PC-3 (cell line): ENCODE data around the gene FKBP9. TPM values are rescaled to one million over a fixed set of nuclear protein-coding genes. Genes with fewer than 3 reads are reported as not detected.

Experiments used
- ATAC-seq: fragments of 200-7000 bp; cut with Tn5 transposase; 2 replicates; pipeline ENCODE4 v1.9.1; 2020; ENCODE audit warnings: mild to moderate bottlenecking, moderate library complexity
- BruUV-seq: library from RNA; stranded (reverse); fragments of 400-500 nt; replicated peaks from 2 replicates; lab custom pipeline; 2021; lab: Mats Ljungman, UMichigan
- CTCF ChIA-PET: fragments of 300-600 bp; sonication (Branson Sonifier 250); formaldehyde crosslinking; loops from one replicate; lab custom pipeline; 2022; ENCODE audit warnings: antibody characterized with exemption; lab: Charles Lee
- POLR2A ChIA-PET: fragments of 300-600 bp; sonication (Branson Sonifier 250); formaldehyde crosslinking; loops from one replicate; lab custom pipeline; 2022; ENCODE audit warnings: antibody characterized with exemption; ENCODE audit not compliant: unreplicated experiment; lab: Charles Lee
- DNase-seq: peaks from one replicate; pipeline ENCODE4 v3.0.0-alpha.2; 2015
- H2AFZ ChIP-seq: fragments of 300-600 bp; sonication (generic); 2 replicates; pipeline ENCODE4 v1.6.0; 2016; ENCODE audit warnings: antibody characterized with exemption, low read length
- H3F3A ChIP-seq: fragments of 300-600 bp; sonication (generic); one replicate; pipeline ENCODE4 v1.6.0; 2017; ENCODE audit warnings: antibody characterized with exemption, low read length, control low read depth, mild to moderate bottlenecking; ENCODE audit not compliant: unreplicated experiment
- H3K27ac ChIP-seq: fragments of 300-600 bp; sonication (generic); 2 replicates; pipeline ENCODE4 v1.5.1; 2016; ENCODE audit warnings: mild to moderate bottlenecking, low read length
- H3K27me3 ChIP-seq: fragments of 300-600 bp; sonication (generic); 2 replicates; pipeline ENCODE4 v1.6.1; 2016; ENCODE audit warnings: low read length, mixed read lengths
- H3K36me3 ChIP-seq: fragments of 300-600 bp; sonication (generic); 2 replicates; pipeline ENCODE4 v1.6.1; 2016; ENCODE audit warnings: low read depth, mixed run types, low read length, mixed read lengths
- H3K4me1 ChIP-seq: fragments of 300-600 bp; sonication (generic); 2 replicates; pipeline ENCODE4 v1.5.1; 2016; ENCODE audit warnings: low read length; ENCODE audit not compliant: insufficient read depth
- H3K4me2 ChIP-seq: fragments of 300-600 bp; sonication (generic); 2 replicates; pipeline ENCODE4 v1.6.0; 2016; ENCODE audit warnings: low read length
- H3K4me3 ChIP-seq: fragments of 300-600 bp; sonication (generic); 2 replicates; pipeline ENCODE4 v1.5.1; 2016; ENCODE audit warnings: mild to moderate bottlenecking, low read length, mixed read lengths
- H3K79me2 ChIP-seq: fragments of 300-600 bp; sonication (generic); 2 replicates; pipeline ENCODE4 v1.6.1; 2017; ENCODE audit warnings: low read length, mixed read lengths
- H3K9ac ChIP-seq: fragments of 300-600 bp; sonication (generic); 2 replicates; pipeline ENCODE4 v1.6.0; 2016; ENCODE audit warnings: mild to moderate bottlenecking, low read length
- H3K9me2 ChIP-seq: fragments of 300-600 bp; sonication (generic); replicated peaks from 2 replicates; pipeline ENCODE4 v1.6.1; 2016; ENCODE audit warnings: mixed run types, low read length, mixed read lengths
- H3K9me3 ChIP-seq: fragments of 300-600 bp; sonication (generic); 2 replicates; pipeline ENCODE4 v1.6.1; 2016; ENCODE audit warnings: low read length, mixed read lengths
- H4K20me1 ChIP-seq: fragments of 300-600 bp; sonication (generic); 2 replicates; pipeline ENCODE4 v1.6.1; 2016; ENCODE audit warnings: low read length, mixed read lengths
- CTCF ChIP-seq: fragments of 300-600 bp; sonication (generic); conservative IDR thresholded peaks from 2 replicates; pipeline ENCODE4 v1.5.1; 2017; ENCODE audit warnings: antibody characterized with exemption, low read depth, mild to moderate bottlenecking, low read length
- EZH2 ChIP-seq: fragments of 300-600 bp; sonication (generic); IDR thresholded peaks from one replicate; pipeline ENCODE4 v1.6.1; 2017; ENCODE audit warnings: antibody characterized with exemption, mild to moderate bottlenecking, low read length; ENCODE audit not compliant: unreplicated experiment
- EZH2phosphoT487 ChIP-seq: fragments of 300-600 bp; sonication (generic); IDR thresholded peaks from 2 replicates; pipeline ENCODE4 v1.6.1; 2018; ENCODE audit warnings: mild to moderate bottlenecking, antibody characterized with exemption, low read length, borderline replicate concordance
- intact Hi-C: fragments of 100-400 bp; cut with micrococcal nuclease; formaldehyde crosslinking; loops from 2 replicates; pipeline ENCODE4 v1.9.0; 2023
- total RNA-seq: library from RNA; depleted of rRNA; stranded (reverse); fragments of >200 nt; gene quantifications from 2 replicates; pipeline ENCODE4 v1.2.3, GENCODE V29; 2014

FKBP9 gene
- total RNA-seq, 1 experiment from 2014 or later, result 63.4 TPM

GRCh38 chr7:33035776-33036175 is 78.5 kb downstream of the FKBP9 start:
- Histone ChIP-seq H3K4me3 (no peak overlapping the region), H3K27ac (peak overlapping the region; percentile 75; the same call in 1 of the 2 replicates), H4K20me1 (no peaks in the 10 kb centered on the region), H3F3A (no peaks in the 10 kb centered on the region), H3K4me2 (no peak overlapping the region), H3K9me3 (no peaks in the 10 kb centered on the region), H3K79me2 (peaks cover 70% of the 10 kb centered on the region), H3K9ac (no peak overlapping the region), H3K27me3 (no peaks in the 10 kb centered on the region), H3K4me1 (peaks cover 52% of the 10 kb centered on the region), H3K36me3 (no peaks in the 10 kb centered on the region), H3K9me2 (no peaks in the 10 kb centered on the region), H2AFZ (no peak overlapping the region)
- ChIA-PET POLR2A (no interaction called here), CTCF (no interaction called here)
- no peak for ATAC-seq
- no peak for TF ChIP-seq EZH2
- TF ChIP-seq CTCF, result no peak
- TF ChIP-seq EZH2phosphoT487, result no peak
- intact Hi-C loops, result no loop called here
- no TSS peak for BruUV-seq
- DNase-seq, result peak; percentile 15

- peaks cover 72% of the 10 kb centered on the region for H3K4me1 ChIP-seq
- ChIA-PET CTCF (no interaction called here), POLR2A (no interaction called here)
- no peaks in the 10 kb centered on the region for H3K9me3 ChIP-seq
- ATAC-seq, result no peak
- H4K20me1 ChIP-seq, result no peaks in the 10 kb centered on the region
- no peaks in the 10 kb centered on the region for H3K36me3 ChIP-seq
- no peaks in the 10 kb centered on the region for H3K27me3 ChIP-seq
- no peaks in the 10 kb centered on the region for H3F3A ChIP-seq
- TF ChIP-seq EZH2 (no peak), CTCF (no peak), EZH2phosphoT487 (no peak)
- BruUV-seq, result no TSS peak
- H3K4me2 ChIP-seq, result peak overlapping the region; percentile 90; the same call in 1 of the 2 replicates
- no peaks in the 10 kb centered on the region for H3K9me2 ChIP-seq
- peaks cover 86% of the 10 kb centered on the region for H3K79me2 ChIP-seq
- no peak overlapping the region for H3K27ac ChIP-seq
- H2AFZ ChIP-seq, result no peak overlapping the region
- DNase-seq, result no peak
- intact Hi-C loops, result no loop called here
- no peak overlapping the region for H3K9ac ChIP-seq
- H3K4me3 ChIP-seq, result no peak overlapping the region
These were observed 81.4 kb downstream of the FKBP9 start for GRCh38 chr7:33038639-33039038.

GRCh38 chr7:33039257-33039902 is 82.1 kb downstream of the FKBP9 start:
- Histone ChIP-seq H3K4me3 (peak overlapping the region; percentile 62), H3K36me3 (no peaks in the 10 kb centered on the region), H3K4me2 (peak overlapping the region; percentile 90), H4K20me1 (no peaks in the 10 kb centered on the region), H3K9me2 (no peaks in the 10 kb centered on the region), H3K4me1 (peaks cover 74% of the 10 kb centered on the region), H3K9me3 (no peaks in the 10 kb centered on the region), H3F3A (no peaks in the 10 kb centered on the region), H2AFZ (no peak overlapping the region), H3K79me2 (peaks cover 88% of the 10 kb centered on the region), H3K9ac (peak overlapping the region; percentile 31; the same call in 1 of the 2 replicates), H3K27ac (no peak overlapping the region), H3K27me3 (no peaks in the 10 kb centered on the region)
- BruUV-seq, result no TSS peak
- ChIA-PET POLR2A (no interaction called here), CTCF (no interaction called here)
- TF ChIP-seq EZH2 (no peak), EZH2phosphoT487 (no peak), CTCF (no peak)
- intact Hi-C loops, result no loop called here
- DNase-seq, result no peak
- no peak for ATAC-seq
